IPS-18a (cell line): ENCODE results near the gene TSPAN5.

ENCODE experiments used
- H3K27ac ChIP-seq: one replicate; pipeline ENCODE4 v1.5.1; 2013; ENCODE audit warnings: low read length
- H3K27me3 ChIP-seq: one replicate; pipeline ENCODE4 v1.6.1; 2013; ENCODE audit warnings: mild to moderate bottlenecking, low read length; ENCODE audit not compliant: control insufficient read depth, insufficient read depth
- H3K36me3 ChIP-seq: one replicate; pipeline ENCODE4 v1.6.1; 2013; ENCODE audit warnings: low read depth, low read length; ENCODE audit not compliant: control insufficient read depth
- H3K4me1 ChIP-seq: one replicate; pipeline ENCODE4 v1.6.1; 2013; ENCODE audit warnings: low read depth, low read length; ENCODE audit not compliant: control insufficient read depth
- H3K4me3 ChIP-seq: one replicate; pipeline ENCODE4 v1.5.1; 2013; ENCODE audit warnings: low read length
- H3K9ac ChIP-seq: one replicate; pipeline ENCODE4 v1.6.1; 2013; ENCODE audit warnings: mild to moderate bottlenecking, low read length, moderate library complexity
- H3K9me3 ChIP-seq: one replicate; pipeline ENCODE4 v1.6.1; 2013; ENCODE audit warnings: low read depth, low read length; ENCODE audit not compliant: control insufficient read depth

TSPAN5 gene

GRCh38 chr4:98558471-98559169, 99.8 kb downstream of the TSPAN5 start:
- H3K4me1 ChIP-seq, result peaks cover 51% of the 10 kb centered on the region
- peak overlapping the region; percentile 35 for H3K4me3 ChIP-seq
- H3K27me3 ChIP-seq, result no peaks in the 10 kb centered on the region
- H3K36me3 ChIP-seq, result no peaks in the 10 kb centered on the region
- peak overlapping the region; percentile 8 for H3K27ac ChIP-seq
- H3K9ac ChIP-seq, result peak overlapping the region; percentile 16
- no peaks in the 10 kb centered on the region for H3K9me3 ChIP-seq

- Histone ChIP-seq H3K4me1 (peaks cover 51% of the 10 kb centered on the region), H3K27ac (peak overlapping the region; percentile 57), H3K4me3 (no peak overlapping the region), H3K36me3 (no peaks in the 10 kb centered on the region), H3K27me3 (no peaks in the 10 kb centered on the region), H3K9ac (peak overlapping the region; percentile 16), H3K9me3 (no peaks in the 10 kb centered on the region)
These were observed 101.1 kb downstream of the TSPAN5 start for GRCh38 chr4:98557194-98557892.

- Histone ChIP-seq H3K9ac (no peak overlapping the region), H3K4me1 (peaks cover 51% of the 10 kb centered on the region), H3K27ac (no peak overlapping the region), H3K36me3 (no peaks in the 10 kb centered on the region), H3K27me3 (no peaks in the 10 kb centered on the region), H3K9me3 (no peaks in the 10 kb centered on the region), H3K4me3 (no peak overlapping the region)
These were observed 102.0 kb downstream of the TSPAN5 start for GRCh38 chr4:98556451-98556850.

GRCh38 chr4:98555798-98556445, 102.5 kb downstream of the TSPAN5 start:
- no peak overlapping the region for H3K9ac ChIP-seq
- no peaks in the 10 kb centered on the region for H3K9me3 ChIP-seq
- H3K27ac ChIP-seq, result no peak overlapping the region
- H3K4me1 ChIP-seq, result peaks cover 51% of the 10 kb centered on the region
- no peaks in the 10 kb centered on the region for H3K27me3 ChIP-seq
- no peaks in the 10 kb centered on the region for H3K36me3 ChIP-seq
- no peak overlapping the region for H3K4me3 ChIP-seq

GRCh38 chr4:98546910-98547594, 111.4 kb downstream of the TSPAN5 start:
- no peaks in the 10 kb centered on the region for H3K9me3 ChIP-seq
- no peak overlapping the region for H3K9ac ChIP-seq
- H3K4me3 ChIP-seq, result no peak overlapping the region
- peaks cover 7% of the 10 kb centered on the region for H3K4me1 ChIP-seq
- no peak overlapping the region for H3K27ac ChIP-seq
- no peaks in the 10 kb centered on the region for H3K27me3 ChIP-seq
- H3K36me3 ChIP-seq, result no peaks in the 10 kb centered on the region

GRCh38 chr4:98544818-98545414, 113.5 kb downstream of the TSPAN5 start:
- H3K27me3 ChIP-seq, result no peaks in the 10 kb centered on the region
- H3K4me3 ChIP-seq, result no peak overlapping the region
- peaks cover 7% of the 10 kb centered on the region for H3K4me1 ChIP-seq
- no peaks in the 10 kb centered on the region for H3K36me3 ChIP-seq
- no peak overlapping the region for H3K27ac ChIP-seq
- no peak overlapping the region for H3K9ac ChIP-seq
- H3K9me3 ChIP-seq, result no peaks in the 10 kb centered on the region

GRCh38 chr4:98544141-98544817, 114.1 kb downstream of the TSPAN5 start:
- no peak overlapping the region for H3K9ac ChIP-seq
- no peaks in the 10 kb centered on the region for H3K27me3 ChIP-seq
- H3K9me3 ChIP-seq, result no peaks in the 10 kb centered on the region
- H3K36me3 ChIP-seq, result no peaks in the 10 kb centered on the region
- no peak overlapping the region for H3K4me3 ChIP-seq
- peaks cover 7% of the 10 kb centered on the region for H3K4me1 ChIP-seq
- H3K27ac ChIP-seq, result no peak overlapping the region

GRCh38 chr4:98542011-98542410, 116.4 kb downstream of the TSPAN5 start:
- H3K36me3 ChIP-seq, result no peaks in the 10 kb centered on the region
- no peak overlapping the region for H3K4me3 ChIP-seq
- no peak overlapping the region for H3K9ac ChIP-seq
- H3K27ac ChIP-seq, result no peak overlapping the region
- no peaks in the 10 kb centered on the region for H3K27me3 ChIP-seq
- no peaks in the 10 kb centered on the region for H3K9me3 ChIP-seq
- peaks cover 5% of the 10 kb centered on the region for H3K4me1 ChIP-seq

GRCh38 chr4:98540803-98541202, 117.6 kb downstream of the TSPAN5 start:
- peaks cover 11% of the 10 kb centered on the region for H3K4me1 ChIP-seq
- no peak overlapping the region for H3K27ac ChIP-seq
- H3K4me3 ChIP-seq, result no peak overlapping the region

GRCh38 chr4:98539741-98540140, 118.7 kb downstream of the TSPAN5 start:
- Histone ChIP-seq H3K36me3 (no peaks in the 10 kb centered on the region), H3K4me1 (peaks cover 12% of the 10 kb centered on the region), H3K27ac (no peak overlapping the region), H3K9me3 (no peaks in the 10 kb centered on the region), H3K27me3 (no peaks in the 10 kb centered on the region), H3K4me3 (no peak overlapping the region), H3K9ac (no peak overlapping the region)

More at GRCh38 chr4:98540803-98541202, 117.6 kb downstream of the TSPAN5 start:
- H3K9me3 ChIP-seq, result no peaks in the 10 kb centered on the region
- no peaks in the 10 kb centered on the region for H3K36me3 ChIP-seq
- H3K27me3 ChIP-seq, result no peaks in the 10 kb centered on the region
- H3K9ac ChIP-seq, result no peak overlapping the region
